K562 (cell line): ENCODE measurements around the gene ZCCHC8. TPM values are rescaled to one million over a fixed set of nuclear protein-coding genes. Genes with fewer than 3 reads are reported as not detected.

Experiments
- ATF7 ChIP-seq: fragments of 450-650 bp; IDR thresholded peaks from 2 replicates; pipeline ENCODE4 v1.7.1; 2014; ENCODE audit warnings: mild to moderate bottlenecking, moderate library complexity
- FOS ChIP-seq: IDR thresholded peaks from 3 replicates; pipeline ENCODE4 v1.6.1; 2011; ENCODE audit not compliant: insufficient read length; ENCODE audit errors: extremely low read depth
- FOXJ3 ChIP-seq: sonication (generic); formaldehyde crosslinking; IDR thresholded peaks from 2 replicates; pipeline ENCODE4 v1.4.0; 2020; ENCODE audit warnings: mild to moderate bottlenecking, missing genetic modification reagents
- GTF2F1 ChIP-seq: IDR thresholded peaks from 2 replicates; pipeline ENCODE4 v1.6.1; 2011; ENCODE audit warnings: low read depth, low read length, improper control_type of control experiment
- HDAC2 ChIP-seq: fragments of 450-650 bp; IDR thresholded peaks from 2 replicates; pipeline ENCODE4 v1.6.1; 2016; ENCODE audit warnings: mild to moderate bottlenecking
- MYC ChIP-seq, 2 experiments: fragments of 250-450 bp in 1 of 2; sonication (Bioruptor Pico) in 1 of 2; IDR thresholded peaks; 2 replicates each; pipeline versions ENCODE4 v1.5.1 to v1.6.1; 2012 to 2021; ENCODE audit warnings: low read depth in 2 of 2, borderline replicate concordance in 1 of 2, improper control_type of control experiment in 1 of 2, low read length in 1 of 2, mild to moderate bottlenecking in 1 of 2, moderate library complexity in 1 of 2
- NFATC3 ChIP-seq: fragments of 450-650 bp; IDR thresholded peaks from 2 replicates; pipeline ENCODE4 v1.6.1; 2017; ENCODE audit warnings: mild to moderate bottlenecking
- NFE2L1 ChIP-seq: fragments of 450-650 bp; IDR thresholded peaks from 2 replicates; pipeline ENCODE4 v1.6.1; 2016; ENCODE audit warnings: missing genetic modification characterization, low read depth, mild to moderate bottlenecking, missing compliant biosample characterization, moderate library complexity, borderline replicate concordance
- PTTG1 ChIP-seq: fragments of 450-650 bp; IDR thresholded peaks from 2 replicates; pipeline ENCODE4 v1.6.1; 2016; ENCODE audit warnings: low read depth, mild to moderate bottlenecking, missing genetic modification characterization, missing compliant biosample characterization
- SMARCB1 ChIP-seq: IDR thresholded peaks from 2 replicates; pipeline ENCODE4 v1.6.1; 2011; ENCODE audit warnings: improper control_type of control experiment, low read depth; ENCODE audit not compliant: insufficient read length
- SRSF9 ChIP-seq: fragments of 200-400 bp; formaldehyde crosslinking; IDR thresholded peaks from 2 replicates; pipeline ENCODE4 v1.6.1; 2017; ENCODE audit warnings: low read depth, low read length, borderline replicate concordance
- U2AF2 ChIP-seq: fragments of 200-400 bp; formaldehyde crosslinking; optimal IDR thresholded peaks from 2 replicates; pipeline ENCODE3; 2017; ENCODE audit warnings: low read depth, mild to moderate bottlenecking, low read length
- ZBED1 ChIP-seq: IDR thresholded peaks from 2 replicates; pipeline ENCODE4 v1.6.1; 2014
- ZNF174 ChIP-seq: fragments of 250-450 bp; sonication (Bioruptor Pico); IDR thresholded peaks from 2 replicates; pipeline ENCODE4 v1.4.0; 2020; ENCODE audit warnings: mild to moderate bottlenecking
- ZNF384 ChIP-seq: IDR thresholded peaks from 2 replicates; pipeline ENCODE4 v1.6.1; 2012; ENCODE audit warnings: low read depth, low read length, improper control_type of control experiment
- ZNF717 ChIP-seq: fragments of 250-450 bp; sonication (Bioruptor Pico); IDR thresholded peaks from 2 replicates; pipeline ENCODE4 v1.5.0; 2021
- polyA plus RNA-seq, 8 experiments: library from polyadenylated mRNA; depleted of rRNA in 4 of 8; stranded (reverse) in 5 of 8; unstranded in 3 of 8; fragments of >200 nt; fragmentation: Nextera tagmentation in 2 of 8; fragmentation: Illumina TruSeq in 1 of 8; extraction: Ambion mirVana in 2 of 8; extraction: Trizol in 1 of 8; gene quantifications; 2 replicates each; pipeline versions ENCODE4 v1.2.1 to v1.2.3, GENCODE V29; 2011 to 2014; ENCODE audit warnings: inconsistent platforms in 1 of 8, missing spikeins in 1 of 8
- total RNA-seq, 7 experiments: library from RNA; depleted of rRNA in 6 of 7; stranded (reverse); fragments of >200 nt in 6 of 7; fragmentation: Illumina TruSeq in 2 of 7; extraction: Trizol in 2 of 7; gene quantifications; 2 replicates each; pipeline versions ENCODE4 v1.2.1 to v1.2.3, GENCODE V29; 2011 to 2021; ENCODE audit warnings: low replicate concordance in 1 of 7
- TF ChIP-seq, protein P1 (sequence below): fragments of 250-450 bp; sonication (Bioruptor Pico); IDR thresholded peaks from 2 replicates; pipeline ENCODE4 v1.4.0; 2020
- TF ChIP-seq, protein P2 (sequence below): fragments of 450-650 bp; formaldehyde crosslinking; IDR thresholded peaks from 2 replicates; pipeline ENCODE4 v1.4.0; 2022; ENCODE audit warnings: missing genetic modification characterization
- TF ChIP-seq, protein P3 (sequence below): sonication (generic); formaldehyde crosslinking; IDR thresholded peaks from 2 replicates; pipeline ENCODE4 v1.8.0; 2023; ENCODE audit warnings: mild to moderate bottlenecking, missing genetic modification reagents
- TF ChIP-seq, protein P4 (sequence below): sonication (generic); formaldehyde crosslinking; IDR thresholded peaks from 2 replicates; pipeline ENCODE4 v1.9.0; 2022; ENCODE audit warnings: mild to moderate bottlenecking, missing genetic modification reagents
- TF ChIP-seq, protein P5 (sequence below): sonication (generic); formaldehyde crosslinking; IDR thresholded peaks from 2 replicates; pipeline ENCODE4 v1.8.1; 2022; ENCODE audit warnings: missing genetic modification reagents

ZCCHC8 gene
- total and polyA plus RNA-seq, 9 of the 15 experiments (the other 6 are each of a cell fraction or from before 2014, with no cell fraction given) = 14.8 to 50.9 (median 34.1) TPM

DNA sequence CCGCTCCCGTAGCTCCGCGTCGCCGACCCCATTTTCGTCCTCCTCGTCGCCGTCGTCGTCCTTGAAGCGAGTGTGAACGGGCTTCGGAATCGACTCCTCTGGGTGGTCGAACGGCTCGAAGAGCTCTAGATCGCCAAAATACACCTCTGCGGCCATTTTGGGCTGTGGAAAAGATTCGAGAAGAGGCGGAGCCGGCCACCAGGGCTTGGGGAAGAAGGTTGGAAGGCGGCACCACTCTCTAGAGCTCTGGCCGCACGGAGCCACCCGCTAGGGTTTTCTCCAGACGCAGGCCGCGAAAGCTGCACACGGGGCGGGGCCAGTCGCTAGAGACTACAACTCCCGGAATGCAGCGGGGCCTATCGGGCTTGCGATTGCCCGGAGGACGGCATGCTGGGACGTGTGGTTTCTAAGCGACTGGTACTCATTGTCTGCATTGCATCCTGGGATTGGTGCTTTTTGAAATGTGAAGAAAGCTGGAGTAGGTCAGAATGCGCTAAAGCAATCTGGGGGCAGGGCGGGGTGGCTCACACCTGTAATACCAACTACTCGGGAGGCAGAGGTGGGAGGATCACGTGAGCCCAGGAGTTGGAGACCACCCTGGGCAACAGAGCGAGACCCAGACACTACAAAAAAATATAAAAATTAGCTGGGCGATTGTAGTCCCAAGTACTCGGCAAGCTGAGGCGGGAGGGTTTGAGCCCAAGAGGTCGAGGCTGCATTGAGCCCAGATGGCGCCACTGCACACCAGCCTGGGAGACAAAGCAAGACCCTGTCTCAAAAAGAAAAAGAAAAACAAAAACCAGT, at the start of gene ZCCHC8 (continued):
- TF ChIP-seq, protein P1, sequence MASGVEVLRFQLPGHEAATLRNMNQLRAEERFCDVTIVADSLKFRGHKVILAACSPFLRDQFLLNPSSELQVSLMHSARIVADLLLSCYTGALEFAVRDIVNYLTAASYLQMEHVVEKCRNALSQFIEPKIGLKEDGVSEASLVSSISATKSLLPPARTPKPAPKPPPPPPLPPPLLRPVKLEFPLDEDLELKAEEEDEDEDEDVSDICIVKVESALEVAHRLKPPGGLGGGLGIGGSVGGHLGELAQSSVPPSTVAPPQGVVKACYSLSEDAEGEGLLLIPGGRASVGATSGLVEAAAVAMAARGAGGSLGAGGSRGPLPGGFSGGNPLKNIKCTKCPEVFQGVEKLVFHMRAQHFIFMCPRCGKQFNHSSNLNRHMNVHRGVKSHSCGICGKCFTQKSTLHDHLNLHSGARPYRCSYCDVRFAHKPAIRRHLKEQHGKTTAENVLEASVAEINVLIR (CRISPR knock-in tag) = no peak
- TF ChIP-seq, protein P2, sequence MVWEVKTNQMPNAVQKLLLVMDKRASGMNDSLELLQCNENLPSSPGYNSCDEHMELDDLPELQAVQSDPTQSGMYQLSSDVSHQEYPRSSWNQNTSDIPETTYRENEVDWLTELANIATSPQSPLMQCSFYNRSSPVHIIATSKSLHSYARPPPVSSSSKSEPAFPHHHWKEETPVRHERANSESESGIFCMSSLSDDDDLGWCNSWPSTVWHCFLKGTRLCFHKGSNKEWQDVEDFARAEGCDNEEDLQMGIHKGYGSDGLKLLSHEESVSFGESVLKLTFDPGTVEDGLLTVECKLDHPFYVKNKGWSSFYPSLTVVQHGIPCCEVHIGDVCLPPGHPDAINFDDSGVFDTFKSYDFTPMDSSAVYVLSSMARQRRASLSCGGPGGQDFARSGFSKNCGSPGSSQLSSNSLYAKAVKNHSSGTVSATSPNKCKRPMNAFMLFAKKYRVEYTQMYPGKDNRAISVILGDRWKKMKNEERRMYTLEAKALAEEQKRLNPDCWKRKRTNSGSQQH = no peak
- TF ChIP-seq, protein P3, sequence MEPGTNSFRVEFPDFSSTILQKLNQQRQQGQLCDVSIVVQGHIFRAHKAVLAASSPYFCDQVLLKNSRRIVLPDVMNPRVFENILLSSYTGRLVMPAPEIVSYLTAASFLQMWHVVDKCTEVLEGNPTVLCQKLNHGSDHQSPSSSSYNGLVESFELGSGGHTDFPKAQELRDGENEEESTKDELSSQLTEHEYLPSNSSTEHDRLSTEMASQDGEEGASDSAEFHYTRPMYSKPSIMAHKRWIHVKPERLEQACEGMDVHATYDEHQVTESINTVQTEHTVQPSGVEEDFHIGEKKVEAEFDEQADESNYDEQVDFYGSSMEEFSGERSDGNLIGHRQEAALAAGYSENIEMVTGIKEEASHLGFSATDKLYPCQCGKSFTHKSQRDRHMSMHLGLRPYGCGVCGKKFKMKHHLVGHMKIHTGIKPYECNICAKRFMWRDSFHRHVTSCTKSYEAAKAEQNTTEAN (CRISPR knock-in tag) = no peak
- TF ChIP-seq ZNF384 = peak; percentile 37; the same call in 1 of the 2 replicates
- TF ChIP-seq, protein P4, sequence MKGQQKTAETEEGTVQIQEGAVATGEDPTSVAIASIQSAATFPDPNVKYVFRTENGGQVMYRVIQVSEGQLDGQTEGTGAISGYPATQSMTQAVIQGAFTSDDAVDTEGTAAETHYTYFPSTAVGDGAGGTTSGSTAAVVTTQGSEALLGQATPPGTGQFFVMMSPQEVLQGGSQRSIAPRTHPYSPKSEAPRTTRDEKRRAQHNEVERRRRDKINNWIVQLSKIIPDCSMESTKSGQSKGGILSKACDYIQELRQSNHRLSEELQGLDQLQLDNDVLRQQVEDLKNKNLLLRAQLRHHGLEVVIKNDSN = no peak
- TF ChIP-seq FOS = no peak
- no peak for TF ChIP-seq U2AF2
- no peak for TF ChIP-seq PTTG1 (tag)
- peak; percentile 82; the same call in 1 of the 2 replicates for TF ChIP-seq GTF2F1
- TF ChIP-seq, protein P5, sequence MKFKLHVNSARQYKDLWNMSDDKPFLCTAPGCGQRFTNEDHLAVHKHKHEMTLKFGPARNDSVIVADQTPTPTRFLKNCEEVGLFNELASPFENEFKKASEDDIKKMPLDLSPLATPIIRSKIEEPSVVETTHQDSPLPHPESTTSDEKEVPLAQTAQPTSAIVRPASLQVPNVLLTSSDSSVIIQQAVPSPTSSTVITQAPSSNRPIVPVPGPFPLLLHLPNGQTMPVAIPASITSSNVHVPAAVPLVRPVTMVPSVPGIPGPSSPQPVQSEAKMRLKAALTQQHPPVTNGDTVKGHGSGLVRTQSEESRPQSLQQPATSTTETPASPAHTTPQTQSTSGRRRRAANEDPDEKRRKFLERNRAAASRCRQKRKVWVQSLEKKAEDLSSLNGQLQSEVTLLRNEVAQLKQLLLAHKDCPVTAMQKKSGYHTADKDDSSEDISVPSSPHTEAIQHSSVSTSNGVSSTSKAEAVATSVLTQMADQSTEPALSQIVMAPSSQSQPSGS (CRISPR knock-in tag) = no peak
- 0 out of 2 replicates have a peak, but pooled peaks have one; percentile 29 for TF ChIP-seq HDAC2
- TF ChIP-seq ZBED1 = peak; percentile 79; the same call in 1 of the 2 replicates
- TF ChIP-seq ZNF717 = no peak
- TF ChIP-seq FOXJ3 (CRISPR knock-in tag) = no peak
- no peak for TF ChIP-seq SRSF9
- TF ChIP-seq NFATC3 = no peak
- no peak for TF ChIP-seq SMARCB1
- no peak for TF ChIP-seq ZNF174 (CRISPR knock-in tag)
- TF ChIP-seq MYC (IDR thresholded peaks at IDR 0.05; ENCODE audit: low read depth, low read length) = peak; percentile 79
- no peak for TF ChIP-seq MYC (CRISPR knock-in tag; IDR thresholded peaks at IDR 0.05; ENCODE audit: borderline replicate concordance, low read depth)
- peak; percentile 75; the same call in 1 of the 2 replicates for TF ChIP-seq ATF7
- no peak for TF ChIP-seq NFE2L1
